HG03108 (cell line): ENCODE data around the gene DND1.
A peak's percentile ranks its signal among the peaks of the same experiment; 100 is the strongest.
"Not testable (repeated sequence)": the region's sequence is repeated elsewhere in the genome, so short reads cannot be mapped to it uniquely, and the experiment has no call there.

Experiments used
- ATAC-seq: cut with Tn5 transposase; IDR thresholded peaks from one replicate; pipeline ENCODE4 v1.9.1; 2021; ENCODE audit warnings: moderate library complexity; ENCODE audit not compliant: unreplicated experiment

Gene DND1

DNA sequence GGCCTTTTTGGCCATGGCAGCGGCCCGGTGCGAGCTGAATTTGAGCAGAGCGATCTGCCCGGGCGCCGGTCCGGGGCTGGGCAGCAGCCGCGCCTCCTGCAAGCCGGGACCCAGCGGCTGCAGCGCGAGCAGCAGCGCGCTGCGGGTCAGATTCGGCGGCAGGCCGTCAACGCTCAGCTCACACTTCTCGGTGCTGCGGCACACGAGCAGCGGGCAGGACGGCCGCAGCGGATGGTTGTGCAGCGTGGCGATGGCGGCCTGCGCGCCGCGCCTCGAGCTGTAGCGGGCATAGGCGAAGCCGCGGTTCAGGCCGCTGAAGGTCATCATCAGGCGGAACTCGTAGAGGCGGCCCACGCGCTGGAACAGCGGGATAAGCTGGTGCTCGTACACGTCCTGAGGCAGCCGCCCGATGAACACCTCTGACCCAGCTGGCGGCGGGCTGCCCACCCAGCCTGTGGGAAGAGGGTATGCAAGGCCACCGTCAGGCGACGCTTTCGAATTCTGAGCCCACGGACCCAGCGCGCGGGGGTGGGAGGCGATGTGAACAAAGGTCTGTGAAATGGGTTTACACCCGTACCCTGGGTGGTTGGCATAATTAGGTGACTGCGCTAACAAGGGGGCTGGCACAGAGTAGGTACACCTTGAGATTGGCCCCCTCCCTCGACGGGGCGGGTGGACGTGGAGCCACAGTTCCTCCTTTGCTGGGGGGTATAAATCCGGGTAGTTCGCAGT, 755 bp downstream of the DND1 start:
- ATAC-seq: no peak

DNA sequence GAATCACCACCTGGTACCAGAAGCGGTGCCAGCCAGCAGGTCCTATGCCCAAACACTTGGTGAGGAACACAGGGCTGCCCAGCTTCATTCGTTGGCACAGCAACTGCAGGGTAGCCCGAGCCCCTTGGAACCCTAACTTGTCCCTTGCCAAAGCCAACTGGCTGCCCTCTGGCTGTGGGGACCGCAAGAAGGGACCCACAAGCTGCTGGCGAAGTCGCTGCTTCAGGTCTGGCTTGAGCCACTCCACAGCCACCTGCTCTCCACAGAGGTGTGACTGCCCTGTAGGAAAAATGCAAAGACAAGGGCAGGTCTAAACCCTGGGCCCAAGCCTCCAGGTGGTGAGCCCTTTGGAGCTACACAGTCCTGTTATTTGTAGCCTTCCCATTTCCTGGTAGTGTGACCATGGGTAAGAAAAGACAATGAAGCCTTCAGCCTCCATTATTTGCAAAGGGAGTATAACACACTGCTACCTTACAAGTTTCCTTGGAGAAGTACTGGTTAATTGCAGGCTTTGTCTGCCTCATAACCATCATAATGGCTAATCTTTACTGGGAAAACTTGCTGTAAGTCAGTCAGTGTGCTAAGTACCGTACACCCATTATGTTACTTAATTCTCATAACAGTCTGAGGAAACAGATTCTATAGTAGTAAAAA, 1.8 kb downstream of the DND1 start:
- no peak for ATAC-seq

DNA sequence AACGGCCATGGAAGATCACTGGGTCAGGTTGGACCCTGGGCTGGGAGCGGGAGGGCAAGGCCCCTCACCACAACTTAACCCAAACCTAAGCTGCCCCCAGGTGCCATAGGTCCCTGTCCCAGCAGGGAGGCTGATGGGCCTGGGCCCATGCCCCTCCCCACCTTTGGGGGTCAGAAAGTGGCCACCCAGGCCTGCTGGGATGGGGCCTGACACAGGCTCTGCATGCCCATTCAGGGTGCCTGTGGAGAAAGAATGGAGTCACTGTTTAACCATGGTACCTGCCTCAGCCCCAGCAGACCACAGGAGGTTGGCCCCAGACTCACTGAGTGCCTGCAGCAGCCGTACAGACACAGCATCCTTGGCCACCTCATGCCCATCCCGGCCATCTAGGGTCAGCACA, 2.3 kb downstream of the DND1 start:
- ATAC-seq: not testable (repeated sequence)

DNA sequence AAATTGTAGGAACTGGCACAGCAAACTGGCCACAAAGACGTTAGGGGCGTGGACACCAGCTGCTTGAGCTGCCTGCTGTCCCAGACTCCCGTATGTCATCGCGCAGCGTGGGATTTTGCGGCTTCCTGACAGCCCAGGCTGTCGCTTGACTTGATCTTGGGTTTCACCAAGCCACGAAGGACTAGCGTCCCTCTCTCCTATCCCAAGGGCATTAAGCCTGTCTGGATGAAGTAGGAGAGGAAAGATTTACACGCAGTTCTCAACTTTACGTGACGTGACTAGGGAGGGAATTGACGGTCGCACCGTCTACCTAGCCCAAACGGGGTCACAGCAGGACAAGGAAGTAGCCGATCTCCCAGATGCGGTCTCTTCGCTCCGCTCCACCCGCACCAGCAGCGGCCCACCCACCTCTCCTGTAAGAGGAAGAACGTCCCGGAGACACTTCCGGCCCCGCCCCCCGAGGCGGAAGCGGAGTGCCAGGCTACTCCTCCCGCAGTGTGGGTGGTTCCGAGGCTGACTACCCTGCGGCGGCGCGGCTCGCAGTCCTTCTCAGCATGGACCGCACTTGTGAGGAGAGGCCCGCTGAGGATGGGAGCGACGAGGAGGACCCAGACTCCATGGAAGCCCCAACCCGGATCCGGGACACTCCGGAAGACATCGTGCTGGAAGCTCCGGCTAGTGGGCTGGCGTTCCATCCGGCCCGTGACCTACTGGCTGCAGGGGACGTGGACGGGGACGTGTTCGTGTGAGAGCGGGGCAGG, 8.8 kb downstream of the DND1 start, which contains the start of gene WDR55:
Gene WDR55 (plus strand): TSS at position 546 of the 761 bp plus-strand sequence. CDS start 9 bp downstream, at position 555.
- peak; percentile 98 for ATAC-seq

DNA sequence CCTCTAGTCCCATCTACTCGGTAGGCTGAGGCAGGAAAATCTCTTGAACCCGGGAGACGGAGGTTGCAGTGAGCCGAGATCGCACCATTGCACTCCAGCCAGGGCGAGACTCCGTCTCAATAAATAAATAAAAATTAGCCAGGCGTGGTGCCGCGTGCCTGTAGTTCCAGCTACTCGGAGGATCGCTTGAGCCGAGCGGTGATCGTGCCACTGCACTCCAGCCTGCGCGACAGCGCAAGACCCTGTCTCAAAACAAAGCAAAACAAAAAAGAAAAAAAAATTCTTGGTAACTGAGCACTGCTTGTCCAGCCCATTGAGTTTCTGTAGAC, 9.4 kb downstream of the DND1 start:
- no peak for ATAC-seq

DNA sequence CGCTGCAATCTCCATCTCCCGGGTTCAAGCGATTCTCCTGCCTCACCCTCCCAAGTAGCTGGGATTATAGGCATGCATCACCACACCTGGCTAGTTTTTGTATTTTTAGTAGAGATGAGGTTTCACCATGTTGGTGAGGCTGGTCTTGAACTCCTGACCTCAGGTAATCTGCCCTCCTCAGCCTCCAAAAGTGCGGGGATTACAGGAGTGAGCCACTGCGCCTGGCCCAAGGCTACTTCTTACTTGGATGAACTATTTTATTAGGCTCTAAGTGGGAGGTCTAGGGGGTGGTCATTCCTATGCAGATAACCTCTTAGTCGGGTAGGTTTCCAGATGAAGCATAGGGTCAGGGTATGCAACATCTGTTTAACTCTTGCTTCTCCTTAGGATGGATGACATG, 13.0 kb downstream of the DND1 start:
- ATAC-seq: not testable (repeated sequence)

DNA sequence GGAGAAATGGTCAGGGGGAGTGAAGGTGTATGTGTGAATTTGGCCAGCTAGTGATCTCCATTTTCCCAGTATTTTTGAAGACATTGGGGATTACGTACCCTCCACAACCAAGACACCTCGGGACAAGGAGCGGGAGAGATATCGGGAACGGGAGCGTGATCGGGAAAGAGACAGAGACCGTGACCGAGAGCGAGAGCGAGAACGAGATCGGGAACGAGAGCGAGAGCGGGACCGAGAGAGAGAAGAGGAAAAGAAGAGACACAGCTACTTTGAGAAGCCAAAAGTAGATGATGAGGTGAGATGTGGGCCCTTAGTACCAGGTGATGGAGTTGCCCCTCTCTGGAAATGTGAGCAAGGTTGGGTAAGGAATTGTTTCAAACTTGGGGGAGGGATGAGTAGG, 14.5 kb downstream of the DND1 start:
- no peak for ATAC-seq

DNA sequence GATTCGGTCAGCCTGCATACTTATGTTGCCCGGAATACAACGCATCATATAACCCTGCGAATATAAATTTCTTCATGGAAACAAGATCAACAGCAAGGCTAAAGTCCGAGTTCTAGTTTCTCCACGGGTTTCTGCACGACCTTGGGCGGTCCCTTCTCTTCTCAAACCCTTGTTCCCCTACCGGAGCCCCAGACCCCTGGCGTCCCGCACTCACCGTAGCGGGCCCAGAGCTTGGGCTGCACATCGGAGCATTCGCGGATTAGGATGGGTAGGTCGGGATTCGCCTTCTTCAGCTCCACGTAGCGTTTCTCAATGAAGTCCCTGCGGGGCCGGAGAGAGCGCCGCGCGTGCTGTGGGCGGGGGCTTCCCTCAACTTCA, 26.3 kb downstream of the DND1 start:
- no peak for ATAC-seq

DNA sequence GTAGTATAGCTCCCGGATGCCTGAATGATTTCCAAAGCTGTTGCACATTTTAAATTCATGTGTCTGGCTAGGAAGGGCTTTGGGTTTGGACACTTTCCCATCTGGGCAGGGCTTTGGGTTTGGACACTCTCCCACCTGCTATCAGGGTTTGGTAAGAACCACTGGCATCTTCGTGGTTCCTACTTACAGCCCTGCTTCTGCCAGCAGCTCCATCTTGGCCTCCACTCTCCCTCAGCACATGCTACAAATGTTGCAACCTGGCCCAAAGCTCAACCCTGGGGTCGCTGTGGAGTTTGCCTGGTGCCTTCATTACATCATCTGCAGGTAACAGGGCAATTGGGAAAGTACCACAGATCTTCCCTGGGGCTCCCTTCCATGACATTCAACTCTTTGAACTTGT, 30.7 kb downstream of the DND1 start:
- no peak for ATAC-seq

DNA sequence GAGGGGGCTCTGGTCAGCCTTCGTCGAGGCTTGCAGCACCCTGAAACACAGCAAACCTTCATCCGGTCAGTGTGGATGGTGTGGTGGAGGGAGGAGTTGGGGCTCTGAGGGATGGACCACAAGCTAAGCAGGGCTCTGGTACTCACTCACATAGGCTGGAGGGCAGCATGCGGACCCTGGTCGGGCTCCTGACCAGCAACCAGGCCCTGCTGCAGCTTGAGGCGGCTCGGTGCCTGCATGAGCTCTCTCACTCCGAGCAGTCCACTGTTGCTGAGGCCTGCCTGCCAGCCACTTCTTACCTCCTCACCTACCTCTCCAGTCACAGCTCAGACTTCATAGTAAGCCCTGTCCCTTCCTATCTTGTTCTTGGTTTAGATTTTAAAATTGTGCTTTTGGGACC, 31.7 kb downstream of the DND1 start:
- ATAC-seq: no peak

DNA sequence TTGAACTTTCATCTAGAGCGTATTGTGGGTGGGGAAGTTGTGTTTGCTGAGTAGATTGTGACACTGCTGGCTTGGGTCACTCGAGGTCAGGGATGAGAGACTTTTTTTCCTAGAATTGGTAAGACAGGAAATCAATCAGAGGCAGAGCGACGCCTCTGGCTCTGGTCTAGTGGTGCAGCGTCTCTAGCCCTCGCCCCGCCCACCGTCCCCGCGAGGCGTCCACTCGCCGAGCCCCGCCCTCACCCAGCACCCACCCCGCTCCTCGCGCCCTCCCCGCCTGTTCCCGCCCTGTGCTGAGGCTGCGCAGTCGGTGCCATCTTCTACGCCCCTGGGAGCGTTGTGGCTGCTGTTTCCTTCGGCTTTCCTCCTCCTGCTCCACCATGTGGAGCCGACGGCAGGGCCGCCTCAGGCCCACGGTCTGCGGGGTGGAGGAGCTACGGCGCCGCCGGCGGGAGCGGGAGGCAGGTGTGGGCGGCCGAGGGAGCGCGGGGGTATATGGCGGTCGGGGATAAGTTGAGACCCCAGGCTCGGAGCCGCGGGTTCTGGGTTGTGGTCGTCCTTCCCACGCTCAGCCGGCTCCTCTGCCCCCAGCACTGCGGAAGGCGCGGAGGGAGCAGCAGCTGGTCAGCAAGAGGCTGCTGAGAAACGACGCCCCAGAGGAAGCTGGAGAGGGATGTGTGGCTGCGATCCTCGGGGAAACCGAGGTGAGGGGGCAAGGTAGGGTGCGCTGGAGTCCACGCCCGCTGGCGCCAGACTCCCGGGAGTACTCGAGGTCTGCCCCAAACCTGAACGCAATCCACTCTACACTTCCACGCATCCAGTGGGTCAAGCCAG, 34.0 kb downstream of the DND1 start, which contains the start of gene TMCO6:
Gene TMCO6 (plus strand): TSS at position 304 of the 834 bp plus-strand sequence. CDS start 77 bp downstream, at position 381.
- peak; percentile 95 for ATAC-seq

DNA sequence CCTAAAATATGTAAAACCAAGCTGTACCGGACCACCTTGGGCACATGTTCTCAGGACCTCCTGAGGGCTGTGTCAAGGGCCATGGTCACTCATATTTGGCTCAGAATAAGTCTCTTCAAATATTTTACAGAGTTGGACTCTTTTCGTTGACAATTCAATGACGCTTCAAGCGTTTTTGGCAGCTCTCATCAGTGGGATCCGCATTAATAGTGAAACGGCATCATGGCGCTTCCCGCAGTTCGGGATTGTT, 34.6 kb downstream of the DND1 start:
- not testable (repeated sequence) for ATAC-seq

DNA sequence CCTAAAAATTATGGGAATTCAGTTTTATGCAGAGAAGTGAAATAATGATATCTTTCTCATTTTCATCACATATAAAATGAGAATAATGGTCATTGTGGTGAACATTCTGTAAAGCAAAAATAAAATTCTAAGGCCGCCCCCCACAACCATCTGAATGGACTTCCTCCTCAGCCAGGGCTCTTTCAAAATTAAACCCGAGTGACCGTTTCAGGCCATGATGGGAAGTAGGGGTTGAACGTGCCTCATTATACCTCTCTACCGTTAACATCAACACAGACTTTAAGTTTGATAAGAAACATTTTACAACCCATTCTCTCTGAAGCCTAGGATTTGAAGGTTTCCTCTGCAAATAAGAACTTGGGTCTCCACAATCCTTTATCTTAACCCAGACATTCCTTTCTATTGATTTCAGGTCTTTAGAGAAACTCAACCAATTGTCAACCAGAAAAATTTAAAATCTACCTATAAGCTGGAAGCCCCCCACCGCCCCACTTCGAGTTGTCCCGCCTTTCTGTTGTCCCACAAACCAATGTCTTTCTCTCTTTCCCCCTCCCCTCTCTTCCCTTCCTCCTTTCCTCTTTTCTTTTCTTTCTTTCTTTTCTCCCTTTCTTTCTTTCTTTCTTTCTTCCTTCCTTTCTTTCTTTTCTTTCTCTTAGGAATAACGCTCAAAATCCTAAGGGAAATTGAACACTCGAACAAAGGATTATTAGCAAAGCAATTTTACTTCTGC, 35.8 kb downstream of the DND1 start:
- no peak for ATAC-seq

DNA sequence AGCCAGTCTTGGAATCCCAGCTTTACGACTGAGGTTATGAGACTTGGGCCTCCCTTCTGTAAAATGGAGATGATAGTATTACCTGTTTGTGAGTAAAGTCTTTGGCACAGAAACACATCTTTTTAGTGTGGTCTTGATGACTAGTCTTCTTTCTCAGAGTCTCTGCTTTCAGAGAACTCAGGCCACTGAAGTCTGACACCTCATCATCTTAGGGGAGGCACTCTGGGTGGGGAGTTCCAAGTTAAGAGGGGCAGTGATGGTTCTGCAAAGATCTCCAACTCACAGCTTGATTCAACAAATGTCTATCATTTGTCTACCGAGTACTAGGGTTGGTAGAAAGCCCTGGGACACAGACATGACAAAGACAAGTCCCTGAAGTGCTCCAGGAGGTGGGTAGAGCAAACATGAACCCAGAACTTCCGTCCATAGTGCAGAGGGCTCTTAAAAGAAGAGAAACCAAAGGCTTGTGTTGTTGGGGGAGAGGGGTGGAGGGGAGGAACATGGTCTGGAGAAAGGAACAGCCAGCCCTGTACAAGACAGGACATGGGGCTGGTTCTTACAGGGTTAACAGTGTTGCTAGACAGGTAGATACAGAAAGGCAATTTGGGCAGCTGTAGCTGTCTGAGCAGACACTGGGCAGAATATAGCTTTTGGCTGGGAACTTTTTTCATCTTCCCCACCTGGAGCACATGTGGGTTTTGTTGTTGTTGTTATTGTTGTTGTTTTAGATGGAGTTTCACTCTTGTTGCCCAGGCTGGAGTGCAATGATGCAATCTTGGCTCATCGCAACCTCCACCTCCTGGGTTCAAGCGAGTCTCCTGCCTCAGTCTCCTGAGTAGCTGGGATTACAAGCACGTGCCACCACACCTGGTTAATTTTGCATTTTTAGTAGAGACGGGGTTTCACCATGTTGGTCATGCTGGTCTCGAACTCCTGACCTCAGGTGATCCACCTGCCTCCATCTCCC, 37.8 kb downstream of the DND1 start:
- ATAC-seq: no peak

DNA sequence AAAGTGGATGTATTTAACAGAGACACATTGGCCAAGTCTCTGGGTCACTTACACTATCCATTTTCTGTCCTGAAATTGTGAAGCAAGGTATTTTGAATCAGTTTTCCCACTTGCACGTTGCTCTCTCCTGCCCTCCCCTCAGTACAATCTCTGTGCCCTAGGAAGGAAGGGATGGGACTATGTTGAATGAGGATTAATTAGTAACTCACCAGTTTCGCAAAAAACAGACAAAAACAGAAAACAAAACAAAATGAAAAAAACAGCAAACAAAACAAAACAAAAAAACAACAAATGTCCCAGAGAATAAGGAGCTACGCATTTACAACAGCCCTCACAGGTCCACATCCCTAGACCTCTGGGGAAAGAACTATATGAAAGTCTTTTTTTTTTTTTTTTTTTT, 39.3 kb downstream of the DND1 start:
- no peak for ATAC-seq

DNA sequence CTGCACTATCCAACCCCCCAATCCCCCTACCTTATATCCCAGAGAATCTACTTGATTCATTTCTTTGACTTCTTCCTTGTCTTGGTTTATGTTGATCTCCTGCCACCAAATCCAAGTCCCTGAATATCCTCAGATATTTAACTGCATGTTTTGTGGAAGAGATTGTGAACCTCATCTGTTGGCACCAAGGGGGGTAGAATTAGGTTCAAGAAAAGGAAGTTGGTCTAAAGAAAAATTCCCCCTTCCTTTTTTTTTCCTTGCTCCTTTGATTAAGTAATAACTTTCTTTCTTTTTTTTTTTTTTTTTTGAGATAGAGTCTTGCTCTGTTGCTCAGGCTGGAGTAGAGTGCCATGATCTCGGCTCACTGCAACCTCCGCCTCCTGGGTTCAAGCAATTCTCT, 39.9 kb downstream of the DND1 start:
- ATAC-seq: no peak

DNA sequence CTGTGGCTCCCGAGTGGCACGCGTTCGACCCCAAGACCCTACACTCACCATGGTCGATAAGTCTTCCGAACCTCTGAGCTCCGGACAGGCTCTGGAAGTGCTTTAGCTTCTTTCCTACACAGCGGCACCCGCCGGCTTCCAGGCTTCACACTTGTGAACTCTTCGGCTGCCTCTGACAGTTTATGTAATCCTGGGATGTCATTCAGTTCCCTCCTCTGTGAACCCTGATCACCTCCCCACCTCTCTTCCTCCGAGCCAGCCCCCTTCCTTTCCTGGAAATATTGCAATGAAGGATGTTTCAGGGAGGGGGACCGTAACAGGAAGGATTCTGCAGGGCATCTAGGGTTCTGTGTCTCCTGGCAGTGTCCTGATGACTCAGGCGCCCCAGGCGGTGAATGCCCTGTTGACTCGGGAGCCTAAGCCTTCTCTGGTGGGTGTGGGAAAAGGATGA, 40.3 kb downstream of the DND1 start, which contains the start of gene CD14:
Gene CD14 (minus strand): TSS at position 155 of the 451 bp plus-strand sequence. CDS start 104 bp downstream, at position 51.
- peak; percentile 17 for ATAC-seq

DNA sequence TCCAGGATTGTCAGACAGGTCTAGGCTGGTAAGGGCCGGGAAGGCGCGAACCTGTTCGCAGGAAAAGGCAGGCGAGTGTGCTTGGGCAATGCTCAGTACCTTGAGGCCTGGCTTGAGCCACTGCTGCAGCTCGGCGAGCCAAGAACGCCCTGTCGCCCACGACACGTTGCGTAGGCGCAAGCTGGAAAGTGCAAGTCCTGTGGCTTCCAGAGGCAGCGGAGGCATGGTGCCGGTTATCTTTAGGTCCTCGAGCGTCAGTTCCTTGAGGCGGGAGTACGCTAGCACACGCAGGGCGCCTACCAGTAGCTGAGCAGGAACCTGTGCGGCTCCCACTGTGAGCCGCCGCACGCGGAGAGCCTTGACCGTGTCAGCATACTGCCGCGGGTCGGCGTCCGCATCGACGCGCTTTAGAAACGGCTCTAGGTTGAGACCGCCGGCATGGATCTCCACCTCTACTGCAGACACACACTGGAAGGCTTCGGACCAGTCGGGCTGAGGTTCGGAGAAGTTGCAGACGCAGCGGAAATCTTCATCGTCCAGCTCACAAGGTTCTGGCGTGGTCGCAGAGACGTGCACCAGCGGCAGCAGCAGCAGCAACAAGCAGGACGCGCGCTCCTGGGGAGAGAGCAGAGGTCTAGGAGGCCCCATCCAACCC, 40.9 kb downstream of the DND1 start:
- ATAC-seq: peak; percentile 48
